SK-N-MC (cell line): ENCODE results near the gene ITGB3.
A peak's percentile ranks its signal among the peaks of the same experiment; 100 is the strongest.
"Not testable (repeated sequence)": the region's sequence is repeated elsewhere in the genome, so short reads cannot be mapped to it uniquely, and the experiment has no call there.

Experiments
- DNase-seq: peaks from one replicate; pipeline ENCODE4 v3.0.0-alpha.2; 2011; ENCODE audit warnings: low read depth, low spot score
- H3K27ac ChIP-seq: fragments of 200-600 bp; sonication (generic); 2 replicates; pipeline ENCODE4 v1.5.1; 2016; ENCODE audit warnings: mixed run types
- H3K36me3 ChIP-seq: fragments of 200-600 bp; sonication (generic); 2 replicates; pipeline ENCODE4 v1.6.1; 2017; ENCODE audit warnings: antibody characterized with exemption, low read length, mixed read lengths; ENCODE audit not compliant: insufficient read depth
- H3K4me3 ChIP-seq: fragments of 200-600 bp; sonication (generic); 2 replicates; pipeline ENCODE4 v1.5.1; 2016
- H3K9ac ChIP-seq: fragments of 200-600 bp; sonication (generic); 2 replicates; pipeline ENCODE4 v1.8.0; 2017; ENCODE audit warnings: mixed run types, mixed read lengths; ENCODE audit not compliant: insufficient read length
- H3K9me3 ChIP-seq: fragments of 200-600 bp; sonication (generic); 2 replicates; pipeline ENCODE4 v1.6.1; 2017; ENCODE audit warnings: low read depth, mild to moderate bottlenecking, antibody characterized with exemption, low read length, moderate library complexity, mixed read lengths
- EZH2 ChIP-seq: fragments of 200-600 bp; sonication (generic); IDR thresholded peaks from one replicate; pipeline ENCODE4 v1.6.1; 2017; ENCODE audit warnings: antibody characterized with exemption
- FOXP2 ChIP-seq: optimal IDR thresholded peaks from 2 replicates; pipeline ENCODE3; 2011; ENCODE audit warnings: mild to moderate bottlenecking, moderate library complexity; ENCODE audit not compliant: insufficient read depth; ENCODE audit errors: extremely low read length, control extremely low read depth
- POLR2AphosphoS5 ChIP-seq: IDR thresholded peaks from 2 replicates; pipeline ENCODE4 v1.6.1; 2012; ENCODE audit warnings: mild to moderate bottlenecking, low read depth, low read length, borderline replicate concordance

ITGB3 gene

DNA sequence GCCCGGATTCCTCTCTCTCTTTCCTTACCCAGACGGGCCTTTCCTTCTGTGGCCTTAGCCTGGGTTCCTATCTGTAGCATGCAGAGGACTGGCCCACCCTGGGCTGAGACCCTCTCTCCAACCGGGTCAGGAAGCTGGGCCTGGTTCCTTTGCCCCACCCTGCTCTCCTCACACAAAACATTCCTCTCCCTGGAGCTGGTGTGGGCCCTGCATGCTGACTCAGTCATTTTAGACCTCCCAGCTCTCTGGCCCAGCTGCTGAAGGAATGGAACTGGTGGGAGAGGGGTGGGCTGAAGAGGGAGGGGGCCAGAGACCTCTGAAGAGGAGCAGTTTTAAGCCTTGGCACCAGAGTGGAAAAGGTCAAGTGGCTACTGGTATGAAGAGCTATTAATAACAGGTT, 43.5 kb upstream of the ITGB3 start:
- no peak overlapping the region for H3K9ac ChIP-seq
- H3K4me3 ChIP-seq = no peak overlapping the region
- H3K9me3 ChIP-seq = no peaks in the 10 kb centered on the region
- H3K36me3 ChIP-seq = no peaks in the 10 kb centered on the region
- TF ChIP-seq EZH2 (no peak), FOXP2 (no peak), POLR2AphosphoS5 (no peak)
- H3K27ac ChIP-seq = no peak overlapping the region
- no peak for DNase-seq

DNA sequence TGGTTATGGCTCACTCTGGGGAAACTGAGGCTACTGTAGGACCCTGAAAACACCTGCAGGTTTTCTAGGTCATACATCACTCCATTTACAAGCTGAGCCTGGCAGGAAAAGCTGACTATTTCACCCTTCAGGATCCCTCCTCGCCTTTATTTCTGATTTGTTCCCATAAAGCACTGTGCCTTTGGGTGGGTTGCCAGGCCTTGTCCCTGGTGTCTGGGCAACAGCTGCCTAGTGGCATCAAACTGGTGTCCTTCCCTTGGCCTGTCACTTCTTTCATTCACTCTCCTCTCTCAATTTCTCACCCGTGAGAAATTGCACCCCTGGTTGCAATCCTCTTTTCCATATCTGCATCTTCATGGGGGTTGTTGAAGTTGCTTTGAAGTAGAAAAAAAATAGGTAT, 42.8 kb upstream of the ITGB3 start:
- Histone ChIP-seq H3K27ac (no peak overlapping the region), H3K36me3 (no peaks in the 10 kb centered on the region), H3K9me3 (no peaks in the 10 kb centered on the region), H3K4me3 (no peak overlapping the region), H3K9ac (no peak overlapping the region)
- DNase-seq = no peak
- TF ChIP-seq POLR2AphosphoS5 = no peak
- no peak for TF ChIP-seq FOXP2
- TF ChIP-seq EZH2 = no peak

DNA sequence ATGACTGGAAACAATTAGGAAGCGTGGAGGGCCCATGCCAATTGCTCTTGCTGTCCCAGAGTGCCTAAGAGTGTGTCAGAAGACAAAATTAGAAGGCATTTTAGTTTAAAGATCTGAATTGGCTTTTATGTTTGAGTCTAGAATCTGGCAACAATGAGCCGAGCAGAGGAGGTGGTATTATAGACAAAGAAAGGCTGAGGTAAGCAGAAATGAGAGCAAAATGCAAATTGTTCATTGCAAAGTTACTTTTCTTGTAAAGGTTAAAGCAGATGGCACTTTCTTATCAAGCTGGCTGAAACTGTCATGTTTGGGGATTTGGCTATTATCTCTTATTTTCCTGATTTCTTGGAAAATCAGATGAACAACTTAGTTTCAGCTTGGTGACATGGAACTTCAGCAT, 41.2 kb upstream of the ITGB3 start:
- no peaks in the 10 kb centered on the region for H3K9me3 ChIP-seq
- no peak for TF ChIP-seq FOXP2
- H3K27ac ChIP-seq = peak overlapping the region; percentile 3; the same call in 1 of the 2 replicates
- no peak overlapping the region for H3K9ac ChIP-seq
- H3K4me3 ChIP-seq = no peak overlapping the region
- no peaks in the 10 kb centered on the region for H3K36me3 ChIP-seq
- no peak for DNase-seq

DNA sequence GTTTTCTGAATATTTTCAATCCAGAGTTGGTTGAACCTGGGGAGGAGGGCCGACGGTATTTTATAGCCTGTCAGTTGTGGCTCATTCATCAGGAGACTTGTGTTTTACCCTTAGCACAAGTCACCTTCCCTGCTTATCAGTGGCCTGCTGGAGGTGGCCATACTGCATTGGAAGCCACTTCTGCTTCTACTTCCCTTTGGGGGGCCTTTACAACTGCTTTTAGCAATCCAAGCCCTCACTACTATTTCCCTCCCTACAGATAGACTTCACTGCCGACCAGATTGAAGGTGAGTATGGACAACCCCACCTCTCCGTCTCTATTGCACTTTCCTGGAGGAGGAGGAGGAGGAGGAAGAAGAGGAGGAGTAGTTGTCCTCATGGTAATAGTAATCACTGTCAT, 40.1 kb upstream of the ITGB3 start:
- Histone ChIP-seq H3K9ac (no peak overlapping the region), H3K9me3 (no peaks in the 10 kb centered on the region), H3K4me3 (no peak overlapping the region), H3K36me3 (no peaks in the 10 kb centered on the region), H3K27ac (no peak overlapping the region)
- TF ChIP-seq FOXP2 (no peak), POLR2AphosphoS5 (no peak), EZH2 (no peak)
- no peak for DNase-seq

DNA sequence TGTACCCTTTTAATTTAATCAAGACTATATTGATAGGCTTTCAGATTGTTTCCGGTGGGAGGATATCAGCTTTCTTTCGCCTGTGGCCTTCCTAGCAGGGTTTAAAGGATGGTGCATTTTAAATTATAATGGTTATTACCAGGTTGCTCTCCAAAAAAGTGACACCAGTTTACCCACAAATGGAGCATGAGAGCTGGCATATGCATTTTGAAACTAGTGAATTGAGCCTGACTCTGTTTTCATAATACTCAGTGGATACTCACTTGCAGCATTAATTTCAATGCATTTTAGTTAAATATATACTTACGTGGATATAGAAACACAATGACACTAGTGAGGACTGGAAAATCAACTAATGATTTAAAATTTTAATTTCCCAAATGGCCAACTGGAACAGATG, 38.7 kb upstream of the ITGB3 start:
- no peak for DNase-seq
- Histone ChIP-seq H3K4me3 (no peak overlapping the region), H3K36me3 (no peaks in the 10 kb centered on the region), H3K27ac (no peak overlapping the region), H3K9ac (no peak overlapping the region), H3K9me3 (no peaks in the 10 kb centered on the region)
- TF ChIP-seq FOXP2 (no peak), POLR2AphosphoS5 (no peak), EZH2 (no peak)

DNA sequence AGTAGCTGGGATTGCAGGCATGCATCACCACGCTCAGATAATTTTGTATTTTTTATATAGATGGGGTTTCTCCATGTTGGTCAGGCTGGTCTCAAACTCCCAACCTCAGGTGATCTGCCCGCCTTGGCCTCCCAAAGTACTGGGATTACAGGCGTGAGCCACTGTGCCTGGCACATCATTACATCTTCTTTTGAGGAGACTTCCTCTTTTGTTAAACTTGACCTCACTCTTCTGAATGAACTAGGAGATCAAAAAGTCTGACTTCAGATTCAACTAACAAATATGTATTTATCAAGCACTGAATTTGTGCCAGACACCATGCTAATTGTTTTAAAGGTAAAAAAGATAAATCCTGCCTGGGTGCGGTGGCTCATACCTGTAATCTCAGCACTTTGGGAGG, 36.8 kb upstream of the ITGB3 start:
- H3K36me3 ChIP-seq, H3K9me3 ChIP-seq, H3K4me3 ChIP-seq, DNase-seq, H3K9ac ChIP-seq, H3K27ac ChIP-seq: not testable (repeated sequence)

DNA sequence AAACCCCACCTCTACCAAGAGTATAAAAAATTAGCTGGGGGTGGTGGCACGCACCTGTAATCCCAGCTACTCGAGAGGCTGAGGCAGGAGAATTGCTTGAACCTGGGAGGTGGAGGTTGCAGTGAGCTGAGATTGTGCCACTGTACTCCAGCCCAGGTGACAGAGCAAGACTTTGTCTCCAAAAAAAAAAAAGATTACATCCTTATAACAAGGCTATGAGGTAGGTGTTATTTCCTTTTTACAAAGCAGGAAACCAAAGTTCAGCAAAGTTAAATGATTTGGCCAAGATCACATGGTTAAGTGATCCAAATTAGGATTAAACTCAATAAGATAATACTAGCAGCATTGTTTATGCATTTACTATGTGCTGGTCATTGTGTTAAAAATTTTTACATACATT, 36.3 kb upstream of the ITGB3 start:
- H3K9me3 ChIP-seq, H3K36me3 ChIP-seq: not testable (repeated sequence)

DNA sequence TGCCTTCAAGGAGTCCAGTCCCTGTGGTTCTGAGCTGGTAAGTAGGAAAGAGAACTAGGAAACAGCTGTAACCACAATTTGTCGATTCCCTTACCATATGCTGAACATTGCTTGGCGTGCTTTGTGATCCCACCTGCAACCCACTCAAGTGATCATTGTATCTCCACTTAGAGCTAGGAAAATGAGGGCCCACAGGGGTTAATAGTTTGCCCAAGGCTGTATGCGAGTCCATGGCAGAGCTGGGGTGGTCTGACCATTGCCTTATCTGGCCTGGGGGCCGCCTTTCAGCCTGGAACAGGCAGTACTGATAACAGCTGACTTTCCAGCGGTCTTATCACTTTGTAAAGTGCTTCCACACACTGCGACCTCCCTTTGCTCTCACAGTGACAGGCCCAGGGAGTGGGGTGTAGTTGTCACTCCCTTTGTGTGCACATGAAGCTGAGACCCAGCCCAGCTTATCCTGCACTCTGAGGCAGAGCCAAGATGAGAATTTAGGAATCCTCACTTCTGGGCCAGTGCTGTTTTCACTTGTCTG, 34.7 kb upstream of the ITGB3 start:
- H3K9me3 ChIP-seq = no peaks in the 10 kb centered on the region
- TF ChIP-seq POLR2AphosphoS5 (no peak), FOXP2 (no peak), EZH2 (no peak)
- no peak overlapping the region for H3K4me3 ChIP-seq
- DNase-seq = no peak
- H3K9ac ChIP-seq = no peak overlapping the region
- no peak overlapping the region for H3K27ac ChIP-seq
- no peaks in the 10 kb centered on the region for H3K36me3 ChIP-seq

More for the DNA sequence above, 36.3 kb upstream of the ITGB3 start:
- not testable (repeated sequence) for DNase-seq, H3K9ac ChIP-seq, H3K27ac ChIP-seq, H3K4me3 ChIP-seq

DNA sequence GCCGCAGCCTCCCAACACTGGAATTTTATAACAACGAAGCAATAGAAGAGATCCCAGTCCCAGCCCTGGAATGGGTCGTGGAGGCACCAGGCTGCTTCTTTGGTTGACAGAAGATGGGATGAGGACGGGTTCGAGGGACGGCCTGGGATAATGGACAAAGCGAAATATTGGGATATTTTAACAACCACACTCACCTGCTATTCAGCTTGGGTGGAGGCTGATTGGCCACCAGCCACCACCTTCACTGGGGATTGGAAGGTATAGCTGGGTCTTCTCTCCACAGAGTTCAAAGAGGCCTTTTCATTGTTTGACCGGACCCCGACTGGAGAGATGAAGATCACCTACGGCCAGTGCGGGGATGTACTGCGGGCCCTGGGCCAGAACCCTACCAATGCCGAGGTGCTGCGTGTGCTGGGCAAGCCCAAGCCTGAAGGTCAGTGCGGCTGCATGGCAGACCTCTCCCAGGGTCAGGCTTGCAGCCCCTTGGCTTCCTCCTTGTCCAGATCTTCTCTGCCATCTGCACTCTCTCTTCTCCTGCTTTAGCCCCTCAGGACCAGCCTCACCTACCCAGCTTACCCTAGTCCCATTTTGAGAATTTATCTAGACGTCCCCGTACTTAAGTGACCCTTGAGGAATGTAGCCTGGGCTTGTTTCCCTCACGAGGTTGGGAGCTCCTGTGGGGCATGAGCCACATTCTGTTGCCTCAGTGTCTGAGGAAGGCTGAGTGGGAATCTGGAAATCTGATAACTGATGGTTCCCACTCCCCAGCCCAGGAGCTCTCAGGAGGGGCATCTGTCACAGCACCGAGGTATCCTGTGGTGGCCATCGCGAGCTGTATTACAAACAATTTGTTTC, 33.8 kb upstream of the ITGB3 start:
- H3K4me3 ChIP-seq = peak overlapping the region; percentile 34; the same call in 1 of the 2 replicates
- no peak for DNase-seq
- no peaks in the 10 kb centered on the region for H3K9me3 ChIP-seq
- no peak overlapping the region for H3K9ac ChIP-seq
- TF ChIP-seq FOXP2 = no peak
- TF ChIP-seq EZH2 = no peak
- TF ChIP-seq POLR2AphosphoS5 = no peak
- H3K27ac ChIP-seq = no peak overlapping the region
- no peaks in the 10 kb centered on the region for H3K36me3 ChIP-seq
